ENCODE results near the gene TTLL10.

Gene TTLL10

GRCh38 chr1:1166642-1167397 lies 6.9 kb upstream of the TTLL10 start:
- Histone ChIP-seq H3K27ac (ENCODE audit: low read depth, low read length) (no peak overlapping the region), H3K27me3 (ENCODE audit: control insufficient read depth, insufficient read depth, low read length) (no peaks in the 10 kb centered on the region), H3K4me3 (ENCODE audit: low read depth, low read length) (no peak overlapping the region), H3K9me3 (ENCODE audit: control insufficient read depth, insufficient read depth, low read length) (no peaks in the 10 kb centered on the region), H3K4me1 (ENCODE audit: control insufficient read depth, insufficient read depth, low read length) (peaks cover 7% of the 10 kb centered on the region; the same call in 1 of the 2 replicates), H3K36me3 (ENCODE audit: control insufficient read depth, insufficient read depth, low read length) (no peaks in the 10 kb centered on the region), H3K9ac (ENCODE audit: low read depth, low read length) (no peak overlapping the region)

DNA sequence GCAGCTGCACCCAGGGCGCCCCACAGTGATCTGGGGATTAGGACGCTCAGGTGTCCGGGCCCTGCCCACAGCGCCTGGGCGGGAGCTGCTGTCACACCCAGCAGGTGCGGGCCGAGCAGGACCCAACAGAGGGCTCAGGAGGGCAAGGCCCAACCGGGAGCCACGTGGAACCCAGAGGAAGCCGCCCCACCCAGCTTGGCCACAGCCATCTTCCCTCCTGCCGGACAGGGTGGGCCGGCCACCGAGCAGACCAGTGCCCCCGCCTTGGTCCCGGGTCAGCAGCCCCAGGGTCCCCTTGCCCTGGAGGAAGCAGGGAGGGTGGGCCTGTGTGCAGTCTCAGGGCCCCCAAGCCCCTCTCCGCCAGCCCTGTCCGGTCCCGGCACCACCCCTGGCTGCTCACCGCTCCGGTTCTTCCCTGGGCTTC lies 6.3 kb upstream of the TTLL10 start:
- Histone ChIP-seq H3K9me3 (ENCODE audit: control insufficient read depth, insufficient read depth, low read length) (no peaks in the 10 kb centered on the region), H3K27me3 (ENCODE audit: control insufficient read depth, insufficient read depth, low read length) (no peaks in the 10 kb centered on the region), H3K4me3 (ENCODE audit: low read depth, low read length) (no peak overlapping the region), H3K27ac (ENCODE audit: low read depth, low read length) (no peak overlapping the region), H3K9ac (ENCODE audit: low read depth, low read length) (no peak overlapping the region), H3K36me3 (ENCODE audit: control insufficient read depth, insufficient read depth, low read length) (no peaks in the 10 kb centered on the region), H3K4me1 (ENCODE audit: control insufficient read depth, insufficient read depth, low read length) (peaks cover 7% of the 10 kb centered on the region; the same call in 1 of the 2 replicates)

- no peaks in the 10 kb centered on the region for H3K36me3 ChIP-seq (ENCODE audit: control insufficient read depth, insufficient read depth, low read length)
- H3K27ac ChIP-seq (ENCODE audit: low read depth, low read length), result no peak overlapping the region
- no peaks in the 10 kb centered on the region for H3K27me3 ChIP-seq (ENCODE audit: control insufficient read depth, insufficient read depth, low read length)
- no peaks in the 10 kb centered on the region for H3K9me3 ChIP-seq (ENCODE audit: control insufficient read depth, insufficient read depth, low read length)
- peaks cover 7% of the 10 kb centered on the region; the same call in 1 of the 2 replicates for H3K4me1 ChIP-seq (ENCODE audit: control insufficient read depth, insufficient read depth, low read length)
- H3K4me3 ChIP-seq (ENCODE audit: low read depth, low read length), result no peak overlapping the region
- no peak overlapping the region for H3K9ac ChIP-seq (ENCODE audit: low read depth, low read length)
These were observed 5.7 kb upstream of the TTLL10 start for GRCh38 chr1:1167841-1168450.

DNA sequence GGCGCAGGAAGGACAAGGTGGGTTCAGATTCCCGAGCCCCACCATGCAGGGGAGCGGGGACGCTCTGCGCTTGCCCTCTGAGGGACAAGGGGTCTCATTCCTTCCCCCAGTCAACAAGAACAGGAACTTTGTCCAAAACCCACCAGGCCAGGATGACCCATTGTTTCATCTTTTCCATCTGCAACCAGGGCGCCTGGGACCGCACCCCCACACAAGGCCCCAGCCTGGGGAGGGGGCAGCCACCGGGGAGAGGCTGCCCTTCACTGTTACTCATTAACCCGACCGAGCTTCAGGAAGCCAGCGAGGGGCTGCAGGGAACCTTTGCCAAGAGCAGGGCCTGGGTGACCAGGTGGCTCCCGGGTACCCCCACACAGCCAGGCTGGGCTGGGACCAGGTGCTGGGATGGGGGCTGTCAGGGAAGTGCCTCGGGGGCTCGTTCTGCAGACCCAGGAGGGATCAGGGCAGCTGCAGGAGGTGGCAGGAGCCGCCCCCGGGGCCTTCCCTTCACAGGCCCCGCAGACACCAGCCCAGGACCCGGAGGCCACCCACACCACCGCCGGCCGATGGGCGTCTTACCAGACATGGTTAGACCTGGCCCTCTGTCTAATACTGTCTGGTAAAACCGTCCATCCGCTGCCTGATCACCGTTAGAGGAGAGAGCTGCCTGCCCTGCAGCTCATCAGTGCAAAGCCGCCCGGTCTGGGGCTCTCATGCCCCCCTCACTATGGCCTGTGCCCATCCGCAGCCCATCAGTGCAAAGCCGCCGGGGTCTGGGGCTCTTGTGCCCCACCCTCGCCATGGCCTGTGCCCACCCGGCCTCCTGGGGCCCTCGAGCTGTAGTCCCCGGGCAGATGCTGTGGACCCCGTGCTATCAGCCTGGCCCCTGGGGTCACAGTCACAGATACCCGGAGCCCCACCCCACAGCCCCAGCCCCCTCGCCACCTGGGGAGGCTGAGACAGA lies 4.9 kb upstream of the TTLL10 start:
- H3K4me1 ChIP-seq (ENCODE audit: control insufficient read depth, insufficient read depth, low read length), result peaks cover 12% of the 10 kb centered on the region; the same call in 1 of the 2 replicates
- no peak overlapping the region for H3K9ac ChIP-seq (ENCODE audit: low read depth, low read length)
- H3K9me3 ChIP-seq (ENCODE audit: control insufficient read depth, insufficient read depth, low read length), result no peaks in the 10 kb centered on the region
- H3K27ac ChIP-seq (ENCODE audit: low read depth, low read length), result no peak overlapping the region
- no peak overlapping the region for H3K4me3 ChIP-seq (ENCODE audit: low read depth, low read length)
- H3K27me3 ChIP-seq (ENCODE audit: control insufficient read depth, insufficient read depth, low read length), result no peaks in the 10 kb centered on the region
- H3K36me3 ChIP-seq (ENCODE audit: control insufficient read depth, insufficient read depth, low read length), result no peaks in the 10 kb centered on the region

GRCh38 chr1:1169429-1170214 lies 4.1 kb upstream of the TTLL10 start:
- Histone ChIP-seq H3K36me3 (ENCODE audit: control insufficient read depth, insufficient read depth, low read length) (no peaks in the 10 kb centered on the region), H3K4me1 (ENCODE audit: control insufficient read depth, insufficient read depth, low read length) (peaks cover 5% of the 10 kb centered on the region; the same call in 1 of the 2 replicates), H3K9ac (ENCODE audit: low read depth, low read length) (no peak overlapping the region), H3K4me3 (ENCODE audit: low read depth, low read length) (no peak overlapping the region), H3K27ac (ENCODE audit: low read depth, low read length) (no peak overlapping the region), H3K27me3 (ENCODE audit: control insufficient read depth, insufficient read depth, low read length) (no peaks in the 10 kb centered on the region), H3K9me3 (ENCODE audit: control insufficient read depth, insufficient read depth, low read length) (no peaks in the 10 kb centered on the region)

DNA sequence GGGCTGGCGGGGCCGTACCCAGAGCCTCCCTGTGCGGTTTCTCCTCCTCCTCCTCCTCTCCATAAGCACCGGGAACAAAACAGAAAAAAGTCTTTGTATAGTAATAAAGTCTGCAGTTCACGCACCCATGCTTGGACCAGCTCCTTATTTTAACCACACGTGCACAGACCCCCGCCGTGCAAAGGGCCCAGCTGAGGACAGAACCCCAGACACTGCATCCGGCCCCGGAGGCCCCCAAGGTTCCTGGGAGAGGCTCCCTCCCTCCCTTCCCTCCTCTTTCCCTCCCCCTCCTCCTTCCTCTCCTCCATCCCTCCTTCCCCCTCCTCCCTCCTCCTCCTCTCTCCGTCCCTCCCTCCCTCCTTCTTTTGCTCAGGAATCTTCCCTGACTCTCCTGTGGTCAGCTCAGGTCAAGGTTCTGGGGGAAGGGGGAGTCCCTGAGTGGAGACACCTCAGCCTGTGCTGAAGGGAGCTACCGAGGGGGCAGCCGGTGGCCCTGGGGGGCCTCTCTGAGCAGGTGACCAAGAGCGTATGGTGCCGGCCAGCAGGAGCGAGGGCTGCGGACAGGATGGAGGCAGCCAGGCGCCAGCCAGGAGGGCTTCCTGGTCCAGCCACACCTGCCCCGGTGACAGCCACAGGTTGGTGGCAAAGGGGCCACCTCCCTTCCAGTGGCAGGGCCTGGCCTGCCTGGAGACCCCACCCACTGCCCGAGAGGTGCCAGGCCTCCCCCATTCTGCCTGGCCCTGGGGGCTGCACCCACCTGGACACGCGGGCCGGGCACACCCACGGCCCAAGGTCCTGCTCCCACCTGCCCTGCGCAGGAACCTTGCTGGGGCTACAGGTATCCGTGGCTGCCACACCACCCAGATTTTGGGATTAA lies 3.2 kb upstream of the TTLL10 start:
- H3K27me3 ChIP-seq (ENCODE audit: control insufficient read depth, insufficient read depth, low read length), result no peaks in the 10 kb centered on the region
- no peak overlapping the region for H3K9ac ChIP-seq (ENCODE audit: low read depth, low read length)
- no peaks in the 10 kb centered on the region for H3K9me3 ChIP-seq (ENCODE audit: control insufficient read depth, insufficient read depth, low read length)
- peaks cover 5% of the 10 kb centered on the region; the same call in 1 of the 2 replicates for H3K4me1 ChIP-seq (ENCODE audit: control insufficient read depth, insufficient read depth, low read length)
- no peaks in the 10 kb centered on the region for H3K36me3 ChIP-seq (ENCODE audit: control insufficient read depth, insufficient read depth, low read length)
- no peak overlapping the region for H3K27ac ChIP-seq (ENCODE audit: low read depth, low read length)
- H3K4me3 ChIP-seq (ENCODE audit: low read depth, low read length), result no peak overlapping the region

GRCh38 chr1:1171161-1171545 lies 2.5 kb upstream of the TTLL10 start:
- no peak overlapping the region for H3K9ac ChIP-seq (ENCODE audit: low read depth, low read length)
- no peak overlapping the region for H3K27ac ChIP-seq (ENCODE audit: low read depth, low read length)
- peaks cover 5% of the 10 kb centered on the region; the same call in 1 of the 2 replicates for H3K4me1 ChIP-seq (ENCODE audit: control insufficient read depth, insufficient read depth, low read length)
- H3K4me3 ChIP-seq (ENCODE audit: low read depth, low read length), result no peak overlapping the region
- no peaks in the 10 kb centered on the region; the same call in 1 of the 2 replicates for H3K27me3 ChIP-seq (ENCODE audit: control insufficient read depth, insufficient read depth, low read length)
- H3K36me3 ChIP-seq (ENCODE audit: control insufficient read depth, insufficient read depth, low read length), result no peaks in the 10 kb centered on the region
- no peaks in the 10 kb centered on the region for H3K9me3 ChIP-seq (ENCODE audit: control insufficient read depth, insufficient read depth, low read length)

- no peak overlapping the region for H3K9ac ChIP-seq (ENCODE audit: low read depth, low read length)
These were observed 1.9 kb upstream of the TTLL10 start for GRCh38 chr1:1171546-1172340.

GRCh38 chr1:1173061-1173792 lies 453 bp upstream of the TTLL10 start:
- peaks cover 12% of the 10 kb centered on the region for H3K4me1 ChIP-seq (ENCODE audit: control insufficient read depth, insufficient read depth, low read length)
- H3K9me3 ChIP-seq (ENCODE audit: control insufficient read depth, insufficient read depth, low read length), result no peaks in the 10 kb centered on the region
- H3K27ac ChIP-seq (ENCODE audit: low read depth, low read length), result no peak overlapping the region
- no peaks in the 10 kb centered on the region; the same call in 1 of the 2 replicates for H3K27me3 ChIP-seq (ENCODE audit: control insufficient read depth, insufficient read depth, low read length)
- no peaks in the 10 kb centered on the region for H3K36me3 ChIP-seq (ENCODE audit: control insufficient read depth, insufficient read depth, low read length)
- no peak overlapping the region for H3K9ac ChIP-seq (ENCODE audit: low read depth, low read length)
- H3K4me3 ChIP-seq (ENCODE audit: low read depth, low read length), result no peak overlapping the region; the same call in 1 of the 2 replicates

More at GRCh38 chr1:1171546-1172340, 1.9 kb upstream of the TTLL10 start:
- Histone ChIP-seq H3K9me3 (ENCODE audit: control insufficient read depth, insufficient read depth, low read length) (no peaks in the 10 kb centered on the region), H3K4me3 (ENCODE audit: low read depth, low read length) (no peak overlapping the region), H3K4me1 (ENCODE audit: control insufficient read depth, insufficient read depth, low read length) (peaks cover 9% of the 10 kb centered on the region), H3K27me3 (ENCODE audit: control insufficient read depth, insufficient read depth, low read length) (no peaks in the 10 kb centered on the region; the same call in 1 of the 2 replicates), H3K27ac (ENCODE audit: low read depth, low read length) (no peak overlapping the region), H3K36me3 (ENCODE audit: control insufficient read depth, insufficient read depth, low read length) (no peaks in the 10 kb centered on the region)

Data from HUES48 (cell line).